ENCODE results near the gene NKIRAS2. TPM values are rescaled to one million over a fixed set of nuclear protein-coding genes. Genes with fewer than 3 reads are reported as not detected.

NKIRAS2 gene
- total and polyA plus RNA-seq, 2 of the 13 experiments (the other 11 are each of a cell fraction or from before 2014, with no cell fraction given) = 27.9 to 42.0 TPM

DNA sequence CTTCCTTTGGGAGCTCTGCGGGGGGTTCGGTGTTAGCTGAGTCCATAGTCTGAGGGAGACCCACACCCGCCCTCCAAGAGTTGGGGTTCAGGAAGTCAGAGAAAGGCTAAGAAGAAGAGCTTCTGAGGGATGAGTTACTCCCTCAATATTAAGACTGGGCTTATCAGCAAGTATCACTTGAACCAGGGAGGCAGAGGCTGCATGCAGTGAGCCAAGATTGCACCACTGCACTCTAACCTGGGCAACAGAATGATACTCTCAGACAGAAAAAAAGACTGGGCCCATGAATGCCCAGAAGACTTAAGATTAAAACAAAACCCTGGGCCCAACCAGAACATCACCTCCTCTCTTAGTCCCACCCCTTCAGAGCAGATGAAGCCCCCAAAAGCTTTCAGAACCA lies 6.0 kb downstream of the NKIRAS2 start:
- no TSS peak for BruUV-seq (replicated peaks)
- Histone ChIP-seq H3K4me2 (ENCODE audit: low read depth, low read length) (no peak overlapping the region), H3K4me3 (replicated peaks in 1 of 3; ENCODE audit: insufficient read depth in 1 of 3, low read depth in 2 of 3, low read length in 3 of 3) (no peak overlapping the region), H3K4me1 (ENCODE audit: insufficient read depth, low read length) (peaks cover 57% of the 10 kb centered on the region), H3K9ac (ENCODE audit: insufficient read depth, low read depth, low read length) (no peak overlapping the region), H4K20me1 (ENCODE audit: insufficient read depth, low read length) (no peaks in the 10 kb centered on the region), H3K36me3 (replicated peaks in 1 of 2; ENCODE audit: control insufficient read depth in 1 of 2, insufficient read depth in 2 of 2, low read length in 2 of 2) (peaks cover 9 to 27% of the 10 kb centered on the region in 2 experiments), H3K27ac (ENCODE audit: extremely low read length, insufficient read depth, low read length) (no peak overlapping the region), H3K27me3 (ENCODE audit: control insufficient read depth in 1 of 2, insufficient read depth in 2 of 2, low read length in 2 of 2) (no peaks in the 10 kb centered on the region), H3K79me2 (ENCODE audit: insufficient read depth, low read length) (peaks cover 8% of the 10 kb centered on the region), H2AFZ (ENCODE audit: low read length) (no peak overlapping the region), H3K9me3 (ENCODE audit: low read length) (no peaks in the 10 kb centered on the region)
- CTCF ChIA-PET (ENCODE audit: low intra/inter-chr PET ratio, low total read pairs) = interaction anchor here (1.2 to 2.3 kb wide), 3 partner anchors 24 to 76 kb away, joined by 5 to 16 read pairs (median 8); partner anchors contain the start of gene C17orf113
- TF ChIP-seq ISX (CRISPR knock-in tag; conservative IDR thresholded peaks at IDR 0.05) = no peak
- TF ChIP-seq ZC3H13 (CRISPR knock-in tag; IDR thresholded peaks at IDR 0.05) = 0 out of 2 replicates have a peak, but pooled peaks have one; percentile 48
- no peak for TF ChIP-seq SAP130 (CRISPR knock-in tag; IDR thresholded peaks at IDR 0.05; ENCODE audit: low read depth)
- TF ChIP-seq SNAPC2 (CRISPR knock-in tag; IDR thresholded peaks at IDR 0.05) = no peak
- FAIRE-seq (no peak), DNase-seq (ENCODE audit: low spot score) (no peak), ATAC-seq (no peak)
- WGBS (ENCODE audit: low lambda C conversion rate) = 99% methylated on average over 3 of the region's 3 CpGs
- POLR2A ChIA-PET = interaction anchor here (1.1 to 5.1 kb wide), 8 partner anchors 9 to 338 kb away, joined by 3 to 35 read pairs (median 4); partner anchors contain the start of genes CNP, DHX58 and DNAJC7
- in situ Hi-C loops (cut with HindIII; ENCODE audit: extremely low pct_ligation_motif_present, low pct_unique_long_range_greater_than_20kb) (loop anchor here (5.0 kb wide), 1 partner anchor 86 kb away; the partner anchor contains the start of gene DHX58), intact Hi-C loops (cut with micrococcal nuclease; ENCODE audit: unreplicated experiment) (loop anchor here (2.0 kb wide), 2 partner anchors 41 to 91 kb away; no protein-coding TSS in a partner anchor)

- Histone ChIP-seq H3K27ac (ENCODE audit: extremely low read length, insufficient read depth, low read length) (no peak overlapping the region), H2AFZ (ENCODE audit: low read length) (no peak overlapping the region), H3K36me3 (replicated peaks in 1 of 2; ENCODE audit: control insufficient read depth in 1 of 2, insufficient read depth in 2 of 2, low read length in 2 of 2) (peaks cover 9 to 22% of the 10 kb centered on the region in 2 experiments), H3K79me2 (ENCODE audit: insufficient read depth, low read length) (no peaks in the 10 kb centered on the region), H3K27me3 (ENCODE audit: control insufficient read depth in 1 of 2, insufficient read depth in 2 of 2, low read length in 2 of 2) (no peaks in the 10 kb centered on the region), H3K9ac (ENCODE audit: insufficient read depth, low read depth, low read length) (no peak overlapping the region), H3K4me2 (ENCODE audit: low read depth, low read length) (no peak overlapping the region), H3K9me3 (ENCODE audit: low read length) (no peaks in the 10 kb centered on the region), H4K20me1 (ENCODE audit: insufficient read depth, low read length) (no peaks in the 10 kb centered on the region), H3K4me1 (ENCODE audit: insufficient read depth, low read length) (peaks cover 59% of the 10 kb centered on the region), H3K4me3 (replicated peaks in 1 of 3; ENCODE audit: insufficient read depth in 1 of 3, low read depth in 2 of 3, low read length in 3 of 3) (no peak overlapping the region)
- DNase-seq (ENCODE audit: low spot score) = no peak
- intact Hi-C loops (cut with micrococcal nuclease; ENCODE audit: unreplicated experiment) (no loop called here), in situ Hi-C loops (cut with HindIII; ENCODE audit: extremely low pct_ligation_motif_present, low pct_unique_long_range_greater_than_20kb) (loop anchor here (5.0 kb wide), 1 partner anchor 85 kb away; the partner anchor contains the start of gene DHX58)
- ChIA-PET CTCF (ENCODE audit: low intra/inter-chr PET ratio, low total read pairs) (interaction anchor here (1.2 to 2.5 kb wide), 2 partner anchors 23 to 64 kb away, joined by 5 to 26 read pairs; partner anchors contain the start of gene C17orf113), POLR2A (interaction anchor here (1.1 to 5.1 kb wide), 8 partner anchors 10 to 339 kb away, joined by 3 to 37 read pairs (median 4); partner anchors contain the start of genes CNP, DHX58 and DNAJC7)
- no peak for FAIRE-seq
- no peak for ATAC-seq
- WGBS (ENCODE audit: low lambda C conversion rate) = 93% methylated on average over 16 of the region's 17 CpGs
- TF ChIP-seq MTA1 (CRISPR knock-in tag; IDR thresholded peaks at IDR 0.05; ENCODE audit: borderline replicate concordance) (no peak), ZSCAN20 (CRISPR knock-in tag; IDR thresholded peaks at IDR 0.05; ENCODE audit: borderline replicate concordance) (no peak), AGO1 (IDR thresholded peaks at IDR 0.05; ENCODE audit: low read depth, low read length, poor library complexity, severe bottlenecking) (peak; percentile 41), ZNF674 (CRISPR knock-in tag; IDR thresholded peaks at IDR 0.05; ENCODE audit: low read depth) (no peak), HNF1A (IDR thresholded peaks at IDR 0.05; ENCODE audit: low read depth) (no peak), HNF1A (CRISPR knock-in tag; IDR thresholded peaks at IDR 0.05; ENCODE audit: borderline replicate concordance) (0 out of 2 replicates have a peak, but pooled peaks have one; percentile 6), AGO2 (optimal IDR thresholded peaks at IDR 0.05; ENCODE audit: low read depth, low read length) (peak; percentile 71)
- BruUV-seq (replicated peaks) = no TSS peak
Observed at GRCh38 chr17:42026857-42027589, 7.1 kb downstream of the NKIRAS2 start.

Data from HepG2 (cell line).